Measurements from ENCODE around the gene FLRT1.

GRCh38 chr11:64029773-64030172 lies 6.0 kb upstream of the FLRT1 start:
- TF ChIP-seq ZFP36 (IDR thresholded peaks at IDR 0.05; ENCODE audit: borderline replicate concordance, partially characterized antibody) (no peak), MAZ (IDR thresholded peaks at IDR 0.05; ENCODE audit: borderline replicate concordance, low read depth, low read length) (no peak), CTCF (IDR thresholded peaks at IDR 0.05) (no peak), CHD2 (IDR thresholded peaks at IDR 0.05; ENCODE audit: low read length, partially characterized antibody) (no peak), USF2 (IDR thresholded peaks at IDR 0.05) (no peak), JUN (IDR thresholded peaks at IDR 0.05) (no peak), CEBPB (IDR thresholded peaks at IDR 0.05) (no peak), HMGXB4 (CRISPR knock-in tag; IDR thresholded peaks at IDR 0.05; ENCODE audit: borderline replicate concordance) (no peak), EP300 (IDR thresholded peaks at IDR 0.05) (no peak), PBX3 (IDR thresholded peaks at IDR 0.05) (no peak)

Data from A549 (cell line).